Measurements from ENCODE around the gene KAT8.
A peak's percentile ranks its signal among the peaks of the same experiment; 100 is the strongest.
"Not testable (repeated sequence)": the region's sequence is repeated elsewhere in the genome, so short reads cannot be mapped to it uniquely, and the experiment has no call there.

KAT8 gene

DNA sequence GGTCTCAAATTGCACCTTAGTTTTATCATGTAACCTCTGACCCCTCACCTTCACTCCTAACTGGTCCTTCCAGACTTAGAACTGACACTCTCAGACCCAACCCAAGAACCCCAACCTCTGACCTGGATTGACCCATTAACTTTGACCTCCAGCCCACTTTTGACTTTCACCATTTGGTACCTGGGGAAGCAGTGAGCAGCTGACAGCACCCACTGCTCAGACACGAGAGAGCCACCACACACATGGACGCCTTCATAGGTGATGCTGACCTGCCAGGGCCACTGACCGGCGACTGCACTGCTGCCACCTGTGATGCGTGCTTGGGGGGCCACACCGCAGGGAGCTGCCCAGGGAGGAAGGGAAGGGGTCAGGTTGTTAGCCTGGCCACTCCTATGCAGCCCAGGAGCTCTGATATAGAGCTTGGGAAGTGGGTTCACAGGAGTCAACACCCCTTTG lies 15.6 kb downstream of the KAT8 start:
- no peak for FAIRE-seq

DNA sequence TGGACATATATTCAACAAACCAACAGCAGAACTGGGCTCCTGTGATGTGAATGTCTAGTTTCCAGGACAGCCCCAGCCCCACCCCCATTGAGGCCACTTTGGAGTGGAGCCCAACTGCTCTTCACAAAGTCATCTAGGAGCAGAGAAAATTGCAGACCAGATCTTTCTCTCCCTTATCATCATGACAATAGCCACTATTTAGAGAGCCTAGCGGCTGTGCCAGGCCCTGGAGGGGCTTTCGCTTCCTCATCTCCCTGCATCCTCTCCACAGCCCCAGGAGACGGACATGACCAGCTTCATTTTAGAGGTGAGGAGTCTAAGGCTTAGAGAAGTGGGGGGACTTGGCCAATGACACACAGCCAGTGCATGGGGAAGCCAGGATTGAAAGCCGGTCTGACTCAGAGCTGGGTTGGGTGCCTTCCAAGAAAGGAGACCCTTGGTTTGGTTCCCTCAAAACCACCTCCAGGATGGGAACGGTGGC lies 16.7 kb downstream of the KAT8 start:
- no peak for FAIRE-seq

DNA sequence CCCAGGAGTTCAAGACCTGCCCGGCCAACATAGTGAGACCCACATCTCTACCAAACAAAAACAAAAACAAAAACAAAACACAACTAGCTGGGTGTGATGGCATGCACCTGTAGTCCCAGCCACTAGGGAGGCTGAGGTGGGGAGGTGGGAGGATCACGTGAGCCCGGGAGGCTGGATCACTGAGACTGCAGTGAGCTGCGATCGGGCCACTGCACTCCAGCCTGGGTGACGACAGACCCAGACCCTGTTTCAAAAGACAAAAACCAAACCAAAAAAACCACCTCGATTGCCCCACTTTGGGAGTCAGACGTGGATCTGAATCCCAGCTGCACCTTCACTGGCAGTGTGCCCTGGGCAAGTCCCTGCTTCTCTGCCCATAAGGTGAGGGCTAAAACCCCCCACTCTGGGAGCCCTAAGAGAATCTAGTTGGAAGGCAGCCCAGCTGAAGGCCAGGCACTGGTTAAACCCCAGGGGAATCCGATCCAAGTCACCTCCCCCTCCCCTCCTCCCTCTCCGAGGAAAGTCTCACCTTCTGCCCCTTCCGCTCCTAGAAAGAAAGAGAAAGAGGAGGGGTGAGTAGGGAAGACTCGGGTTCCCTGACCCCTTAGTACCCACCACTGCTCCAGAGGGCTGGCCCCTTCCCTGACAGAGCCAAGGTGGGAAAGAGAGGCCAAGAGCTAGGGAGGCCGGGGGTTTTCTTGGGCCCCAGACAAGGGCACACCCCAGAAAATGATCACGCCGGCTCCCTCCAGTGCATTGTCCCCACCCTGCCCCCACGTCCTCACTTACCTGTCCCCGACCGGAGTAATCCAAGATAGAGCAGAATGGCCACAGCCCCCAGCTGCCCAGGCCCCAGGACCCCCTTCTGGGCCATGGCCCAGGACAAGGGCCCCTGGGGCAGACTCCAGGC lies 17.4 kb downstream of the KAT8 start:
- no peak for FAIRE-seq

DNA sequence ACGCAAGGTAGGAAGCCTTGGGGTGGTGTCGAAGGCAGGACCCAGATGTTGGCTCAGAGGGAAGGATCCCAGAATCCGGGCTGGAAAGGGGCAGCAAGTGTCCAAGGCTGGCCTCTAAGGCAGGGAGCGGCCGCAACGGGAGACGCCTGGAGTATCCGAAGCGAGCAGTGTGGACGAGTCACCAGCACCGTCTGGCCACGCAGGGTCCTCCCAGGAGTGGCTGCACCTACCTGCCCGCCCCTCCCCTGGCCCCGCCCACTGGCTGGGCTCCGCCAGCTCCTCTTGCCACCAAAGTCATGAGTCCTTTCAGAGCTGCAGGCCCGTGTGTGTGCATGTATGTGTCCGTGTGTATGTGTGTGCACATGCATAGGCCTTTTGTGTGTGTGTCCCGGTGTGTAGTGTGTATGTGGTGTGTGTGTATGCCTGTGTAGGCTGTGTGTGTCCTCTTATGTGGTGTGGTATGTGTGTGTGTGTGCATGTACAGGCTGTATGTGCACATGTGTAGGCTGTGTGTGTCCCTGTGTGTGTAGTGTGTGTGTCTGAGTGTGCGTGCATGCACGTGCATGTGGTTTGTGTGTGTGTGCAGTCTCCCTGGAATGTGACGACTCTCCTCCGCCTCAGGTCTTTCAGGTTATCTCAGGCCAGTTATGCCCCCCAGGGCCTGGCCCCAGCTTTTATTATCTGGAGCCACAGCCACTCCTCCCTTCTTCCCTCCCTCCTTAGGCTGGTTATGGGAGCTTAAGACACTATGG lies 18.2 kb downstream of the KAT8 start, which contains the start of gene PRSS8:
PRSS8 (minus strand) TSS at position 193 of the 752 bp plus-strand sequence. CDS start 229 bp downstream, outside the sequence.
- FAIRE-seq, result no peak

DNA sequence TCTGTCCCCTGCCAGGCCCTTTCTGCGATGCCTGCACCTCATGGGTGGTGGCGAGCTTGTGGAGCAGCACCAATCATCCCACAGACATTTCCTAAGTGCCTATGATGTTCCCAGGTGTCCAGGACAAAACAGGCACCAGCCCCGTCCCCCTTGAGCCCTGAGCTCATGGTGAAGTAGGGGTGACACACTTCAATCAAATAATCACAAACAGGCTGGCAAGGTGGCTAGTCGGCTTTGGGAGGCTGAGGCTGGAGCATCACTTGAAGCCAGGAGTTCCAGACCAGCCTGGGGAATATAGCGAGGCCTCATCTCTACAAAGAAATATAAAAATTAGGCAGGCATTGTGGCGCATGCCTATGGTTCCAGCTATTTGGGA lies 18.8 kb downstream of the KAT8 start:
- FAIRE-seq, result no peak

DNA sequence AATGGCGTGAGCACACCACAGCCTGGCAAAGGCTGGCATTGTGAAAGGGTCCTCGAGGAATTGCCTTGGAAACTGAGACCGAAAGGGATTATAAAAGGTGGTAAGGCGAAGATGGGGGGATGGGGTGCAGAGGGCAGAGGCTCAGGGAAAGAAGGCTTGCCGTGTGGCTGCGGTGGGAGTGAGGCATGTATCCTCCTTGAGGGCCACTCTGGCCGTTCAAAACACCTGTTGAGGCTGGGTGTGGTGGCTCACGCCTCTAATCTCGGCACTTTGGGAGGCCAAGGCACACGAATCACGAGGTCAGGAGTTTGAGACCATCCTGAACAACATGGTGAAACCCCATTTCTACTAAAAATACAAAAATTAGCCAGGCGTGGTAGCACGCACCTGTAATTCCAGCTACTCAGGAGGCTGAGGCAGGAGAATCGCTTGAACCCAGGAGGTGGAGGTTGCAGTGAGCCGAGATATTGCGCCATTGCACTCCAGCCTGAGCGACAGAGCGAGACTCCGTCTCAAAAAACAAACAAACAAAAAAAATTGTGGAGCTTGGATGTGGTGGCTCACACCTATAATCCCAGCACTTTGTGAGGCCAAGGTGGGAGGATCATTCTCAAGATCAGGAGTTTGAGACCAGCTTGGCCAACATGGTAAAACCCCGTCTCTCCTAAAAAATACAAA lies 19.5 kb downstream of the KAT8 start:
- not testable (repeated sequence) for FAIRE-seq

DNA sequence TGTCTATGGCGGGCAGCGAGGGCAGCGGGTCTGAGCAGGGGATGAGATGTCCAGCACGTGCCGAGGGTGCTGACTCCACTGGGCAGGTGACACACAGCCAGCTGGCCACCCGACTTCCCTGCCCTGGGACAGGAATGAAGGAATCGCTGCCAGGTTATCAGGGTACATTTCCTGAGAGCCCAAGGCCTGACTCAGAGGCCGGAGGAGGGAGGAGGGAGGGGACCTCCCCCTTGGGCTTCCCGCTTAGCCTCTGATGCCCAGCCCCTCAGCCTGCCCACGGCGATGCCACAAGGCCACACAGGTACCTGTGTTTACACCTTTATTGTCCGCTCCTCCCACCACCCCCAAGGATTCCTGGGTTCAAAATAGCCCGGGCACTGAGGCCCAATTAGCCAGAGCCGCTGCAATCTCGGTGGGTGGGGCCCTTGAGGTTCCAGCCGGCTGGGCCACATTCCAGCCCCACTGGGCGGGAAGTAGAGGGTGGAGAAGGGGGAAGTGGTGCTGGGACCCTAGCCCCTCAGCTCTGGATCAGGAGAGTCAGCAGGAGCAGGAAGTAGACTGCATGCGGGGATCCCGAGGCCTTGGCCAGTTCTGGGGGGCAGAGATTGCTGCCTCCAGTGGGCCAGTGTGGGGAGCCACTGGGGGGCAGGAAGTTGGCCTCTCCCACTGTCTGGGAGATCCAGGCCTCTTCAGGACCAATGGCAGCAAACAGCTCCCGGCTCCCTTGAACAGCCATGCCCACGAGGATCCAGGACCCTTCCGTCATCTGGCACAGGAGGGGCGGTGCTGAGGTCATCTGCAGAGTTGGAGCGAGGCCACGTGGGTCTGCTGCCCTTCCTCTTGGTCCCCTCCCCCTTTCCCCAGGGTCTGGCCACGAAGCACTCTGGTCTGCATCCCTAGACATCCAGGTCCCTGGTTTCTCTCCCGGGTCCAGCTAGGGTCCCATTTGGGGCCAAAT lies 21.4 kb downstream of the KAT8 start:
- FAIRE-seq, result no peak

DNA sequence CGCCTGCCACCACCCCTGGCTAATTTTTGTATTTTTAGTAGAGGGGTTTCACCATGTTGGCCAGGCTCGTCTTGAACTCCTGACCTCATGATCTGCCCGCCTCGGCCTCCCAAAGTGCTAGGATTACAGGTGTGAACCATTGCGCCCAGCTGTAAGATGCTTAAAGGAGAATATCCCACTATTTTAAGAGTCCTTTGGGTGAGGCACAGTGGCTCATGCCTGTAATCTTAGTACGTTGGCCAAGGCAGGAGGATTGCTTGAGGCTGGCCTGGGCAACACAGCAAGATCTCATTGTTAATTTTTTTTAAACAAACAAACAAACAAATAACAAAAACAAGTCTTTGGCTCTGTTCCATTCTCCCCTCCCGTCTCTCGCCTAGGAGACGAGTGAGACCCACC lies 23.6 kb downstream of the KAT8 start:
- FAIRE-seq, result not testable (repeated sequence)

DNA sequence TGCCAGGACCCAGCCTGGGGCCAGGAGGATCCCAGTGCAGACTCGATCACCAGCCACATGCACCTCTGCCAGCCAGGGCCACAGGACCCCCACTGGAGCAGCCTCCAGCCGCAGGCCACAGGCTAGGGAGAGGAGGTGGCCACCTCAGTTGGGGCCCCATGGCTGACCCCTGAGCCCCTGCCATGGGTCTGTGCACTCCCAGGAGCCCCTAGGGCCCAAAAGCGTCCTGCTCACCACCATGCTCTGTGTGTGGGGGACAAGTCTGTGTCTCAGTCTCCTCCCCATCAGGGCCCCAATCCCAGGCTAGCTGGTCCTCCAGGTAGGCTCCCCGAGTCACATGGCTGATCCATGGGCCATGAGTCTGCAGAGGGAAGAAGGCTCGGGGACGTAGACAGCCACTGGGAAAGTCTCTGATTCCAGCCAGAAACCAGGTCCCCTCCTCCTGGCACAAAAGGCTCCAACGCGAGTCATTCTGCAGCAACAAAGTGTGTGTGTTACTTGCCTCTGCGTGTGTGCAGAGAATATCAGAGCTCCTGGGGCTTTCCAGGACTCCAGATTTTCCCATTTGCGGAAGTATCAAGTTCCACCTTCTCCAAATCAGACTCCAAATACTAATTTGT lies 24.1 kb downstream of the KAT8 start:
- FAIRE-seq, result no peak

DNA sequence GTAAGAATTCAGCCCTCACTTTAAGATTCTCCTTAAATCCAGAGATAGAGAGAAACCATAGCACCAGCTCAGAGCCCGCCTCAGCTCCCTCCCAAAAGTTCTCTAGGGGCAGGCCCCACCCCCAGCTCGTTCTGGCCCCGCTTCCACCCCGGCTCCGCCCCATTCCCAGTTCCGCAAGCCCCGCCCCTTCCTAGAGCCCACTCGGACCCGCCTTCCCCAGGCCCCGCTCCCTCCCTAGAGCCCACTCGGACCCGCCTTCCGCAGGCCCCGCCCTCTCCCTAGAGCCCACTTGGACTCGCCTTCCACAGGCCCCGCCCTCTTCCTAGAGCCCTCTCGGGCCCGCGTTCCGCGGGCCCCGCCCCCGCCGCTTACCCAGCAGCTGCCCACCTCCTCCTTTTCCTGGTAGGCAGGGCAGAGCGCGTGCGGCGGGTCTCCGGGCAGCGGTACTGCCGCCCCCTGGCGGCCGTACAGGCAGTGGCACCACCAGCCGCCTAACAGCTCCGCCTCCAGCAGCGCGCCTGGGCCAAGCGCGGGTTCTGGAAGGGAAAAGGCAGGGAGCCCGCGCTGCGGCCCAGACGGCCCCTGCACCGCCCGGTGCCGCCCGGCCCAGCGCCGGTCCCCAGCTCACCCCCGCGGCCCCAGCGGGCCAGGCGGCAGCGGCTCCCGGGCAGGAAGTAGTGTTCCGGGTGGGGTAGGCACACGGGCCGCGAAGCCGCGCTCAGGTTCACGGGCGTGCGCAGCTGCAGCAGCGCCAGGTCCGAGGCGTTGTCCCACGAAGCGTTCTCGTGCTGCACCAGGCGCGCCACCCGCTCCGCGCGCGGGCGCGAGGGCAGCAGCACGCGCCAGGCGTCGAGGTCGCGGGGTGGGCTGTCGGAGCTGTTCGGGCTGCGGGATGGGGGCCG lies 24.9 kb downstream of the KAT8 start:
- FAIRE-seq, result peak; percentile 84

DNA sequence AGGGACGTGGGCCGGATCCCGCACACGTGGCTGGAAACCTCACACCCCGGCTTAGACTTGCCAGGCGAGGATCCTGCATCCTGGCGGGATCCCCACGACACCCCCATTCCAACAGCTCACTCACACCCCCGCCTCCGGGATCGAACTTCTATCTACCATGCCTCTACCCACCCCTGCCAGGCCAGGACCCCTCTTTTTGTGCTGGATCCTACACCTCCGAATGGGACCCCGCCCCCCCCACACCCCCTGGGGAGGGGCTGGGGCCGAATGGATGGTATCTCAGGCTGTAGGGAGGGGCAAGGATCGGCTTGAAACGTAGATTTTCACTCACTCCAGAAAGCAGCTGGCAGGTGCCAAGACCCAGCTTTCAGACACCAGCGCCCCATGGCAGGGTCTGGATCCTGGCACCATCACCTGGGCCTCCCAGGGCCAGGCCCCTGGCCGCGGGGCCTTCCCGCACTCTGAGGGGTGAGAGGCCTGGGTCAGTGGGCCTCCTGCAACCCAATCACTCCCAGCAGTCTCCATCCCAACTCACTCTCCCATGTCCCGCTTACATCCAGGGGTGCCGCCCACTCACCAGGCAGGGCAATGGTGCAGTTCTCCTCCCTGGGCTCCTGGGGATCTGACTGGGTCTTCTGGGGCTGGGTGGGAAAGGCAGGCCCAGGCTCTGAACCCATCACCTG lies 25.7 kb downstream of the KAT8 start:
- no peak for FAIRE-seq

DNA sequence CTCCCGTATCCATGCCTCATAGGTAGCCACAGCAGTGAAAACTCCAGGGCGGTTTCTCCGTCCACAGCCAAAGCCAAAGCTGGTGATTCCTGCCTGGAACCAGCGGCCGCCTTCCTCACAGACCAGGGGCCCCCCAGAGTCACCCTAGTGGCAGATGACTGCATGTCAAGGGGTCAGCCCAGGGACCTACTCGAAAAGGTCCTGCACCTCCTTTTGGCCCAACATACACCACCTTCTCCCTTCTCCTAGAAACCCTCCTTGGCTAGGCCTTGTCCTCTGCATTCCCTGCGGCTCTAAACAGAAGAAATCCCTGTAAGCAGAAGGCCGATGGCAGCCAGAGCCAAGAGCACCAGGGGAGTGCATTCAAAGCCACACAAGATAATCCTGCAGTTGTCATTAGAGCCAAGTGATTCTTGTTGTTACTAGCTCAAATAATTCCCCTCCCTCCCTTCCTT lies 26.3 kb downstream of the KAT8 start:
- no peak for FAIRE-seq

DNA sequence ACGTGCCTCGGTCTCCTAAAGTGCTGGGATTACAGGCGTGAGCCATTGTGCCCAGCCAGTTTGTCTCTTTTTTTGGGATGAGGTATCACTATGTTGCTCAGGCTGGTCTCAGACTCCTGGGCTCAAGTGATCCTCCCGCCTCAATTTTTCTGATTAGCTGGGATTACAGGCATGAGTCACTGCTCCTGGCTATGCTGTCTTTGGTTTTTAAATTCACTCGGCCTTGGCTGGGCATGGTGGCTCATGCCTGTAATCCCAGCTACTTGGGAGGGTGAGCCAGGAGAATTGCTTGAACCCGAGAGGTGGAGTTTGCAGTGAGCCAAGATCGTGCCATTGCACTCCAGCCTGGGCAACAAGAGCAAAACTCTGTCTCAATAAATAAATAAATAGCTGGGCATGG lies 27.0 kb downstream of the KAT8 start:
- FAIRE-seq, result not testable (repeated sequence)

DNA sequence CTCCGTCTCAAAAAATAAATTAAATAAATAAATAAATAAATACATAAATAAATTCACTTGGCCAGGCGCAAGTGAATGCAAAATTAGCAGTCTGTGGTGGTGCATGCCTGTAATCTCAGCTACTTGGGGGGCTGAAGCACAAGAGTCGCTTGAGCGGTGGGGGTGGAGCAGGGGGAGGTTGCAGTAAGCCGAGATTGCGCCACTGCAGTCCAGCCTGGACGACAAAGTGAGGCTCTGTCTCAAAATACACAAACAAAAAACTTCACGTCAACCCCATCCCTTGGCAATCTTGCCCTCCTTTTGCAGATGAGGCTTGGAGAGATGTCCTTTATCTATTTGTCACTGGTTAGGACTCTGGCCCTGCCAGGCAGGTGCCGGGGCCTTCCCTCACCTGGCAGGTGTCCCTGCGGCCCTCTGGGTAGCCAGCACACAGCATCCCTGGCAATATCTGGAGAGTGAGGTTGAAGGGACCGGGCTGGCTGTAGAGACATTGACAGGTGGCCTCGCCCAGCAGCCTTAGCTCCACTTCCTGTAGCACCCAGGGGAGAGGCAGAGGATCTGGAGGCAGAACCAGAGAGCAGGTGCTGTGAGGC lies 28.0 kb downstream of the KAT8 start:
- no peak for FAIRE-seq

DNA sequence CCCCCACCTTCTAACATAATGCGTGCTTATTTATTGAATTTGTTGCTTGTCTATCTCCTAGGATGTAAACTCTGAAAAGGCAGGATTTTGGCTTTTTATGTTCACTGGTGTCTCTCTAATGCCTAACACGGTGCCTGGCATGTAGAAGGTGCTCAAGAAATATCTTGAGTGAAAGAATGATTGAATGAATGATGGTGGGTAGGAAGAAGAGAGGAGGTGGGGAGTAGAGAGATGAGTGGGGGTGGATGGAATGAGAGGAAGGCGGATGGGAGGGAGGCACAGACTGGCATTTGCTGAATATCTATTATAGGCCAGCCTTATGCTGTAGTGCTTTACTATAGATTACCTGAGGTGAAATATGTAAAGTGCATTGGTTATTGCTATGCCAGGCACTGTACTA lies 30.1 kb downstream of the KAT8 start:
- FAIRE-seq, result no peak

DNA sequence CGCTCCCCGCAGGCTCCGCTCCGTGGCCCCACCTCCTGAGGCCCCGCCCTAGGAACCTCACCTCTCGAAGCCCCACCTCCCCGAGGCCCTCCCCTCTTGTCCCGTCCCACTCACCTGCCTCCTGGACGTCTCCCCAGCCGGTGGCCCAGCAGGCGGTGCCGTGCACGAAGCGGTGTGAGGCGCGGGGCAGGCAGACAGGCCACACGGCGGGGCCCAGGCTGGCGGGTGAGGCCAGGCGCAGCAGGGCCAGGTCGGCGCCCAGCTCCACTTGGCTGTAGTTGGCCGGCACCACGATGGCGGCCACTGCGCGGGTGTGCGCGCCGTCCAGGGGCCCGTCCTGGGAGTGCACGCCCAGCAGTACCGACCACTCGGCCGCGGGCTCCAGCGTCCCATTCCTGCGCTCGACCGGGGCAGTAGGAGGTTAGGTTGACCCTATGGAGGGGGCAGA lies 30.8 kb downstream of the KAT8 start:
- FAIRE-seq, result no peak

DNA sequence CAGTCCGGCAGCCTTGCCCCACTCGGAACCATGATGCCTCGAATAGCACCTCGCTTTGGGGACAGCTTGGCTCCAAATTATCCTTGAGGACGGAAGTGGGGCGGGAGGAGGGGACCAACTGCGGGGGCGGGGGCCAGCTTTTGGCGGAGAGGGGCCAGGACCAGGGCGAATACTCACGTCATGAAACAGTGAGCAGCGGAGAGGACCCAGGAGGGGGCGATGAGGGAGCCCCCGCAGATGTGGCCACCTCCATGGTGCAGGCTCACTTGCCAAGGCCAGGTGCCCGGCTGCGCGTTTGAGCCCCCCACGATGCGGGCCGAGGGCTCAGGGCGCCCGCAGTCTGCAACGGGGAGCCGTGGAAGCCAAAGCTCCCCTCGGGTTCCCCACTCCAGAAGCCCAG lies 31.4 kb downstream of the KAT8 start:
- no peak for FAIRE-seq

DNA sequence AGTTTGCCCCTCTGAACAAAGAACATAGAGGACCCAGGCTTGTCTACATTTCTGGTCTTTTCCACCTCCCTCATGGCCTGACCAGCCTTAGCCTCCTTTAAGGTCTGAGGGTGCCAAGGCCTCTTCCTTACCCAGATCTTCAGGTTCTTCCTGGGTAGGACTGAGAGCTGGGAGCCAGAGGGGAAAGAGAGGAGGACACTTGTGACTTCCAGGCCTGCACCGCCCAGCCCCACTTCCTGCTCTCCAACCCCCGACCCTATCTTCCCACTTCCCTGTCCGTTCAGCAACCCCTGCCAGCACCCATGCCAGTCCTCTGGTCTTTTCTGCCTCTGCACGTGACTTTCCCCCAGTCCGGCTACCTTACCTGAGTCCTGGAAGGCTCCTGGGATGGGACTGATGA lies 31.9 kb downstream of the KAT8 start:
- FAIRE-seq, result no peak

Data from TTC549 (cell line).